Measurements from ENCODE around the gene BSPRY.

GRCh38 chr9:113368348-113368981 lies 19.1 kb downstream of the BSPRY start:
- TF ChIP-seq CTCF (conservative IDR thresholded peaks at IDR 0.05; ENCODE audit: low read depth, low read length), result no peak
- no peak for TF ChIP-seq EZH2phosphoT487 (IDR thresholded peaks at IDR 0.05; ENCODE audit: borderline replicate concordance, low read length)
